ENCODE results near the gene GALK1.

Gene GALK1

GRCh38 chr17:75722542-75723095 lies 42.4 kb downstream of the GALK1 start:
- DNase-seq, result no peak

GRCh38 chr17:75722076-75722475 lies 42.9 kb downstream of the GALK1 start:
- no peak for DNase-seq

- DNase-seq, result no peak
Measured at GRCh38 chr17:75721463-75722011, 43.5 kb downstream of the GALK1 start.

- peak; percentile 92 for DNase-seq
Measured at GRCh38 chr17:75720656-75721462, 44.1 kb downstream of the GALK1 start, which contains the start of gene ITGB4. Gene ITGB4 (plus strand): TSS chr17:75721459. CDS start chr17:75724704, 3,245 bp downstream.

GRCh38 chr17:75719732-75720131 lies 45.3 kb downstream of the GALK1 start:
- no peak for DNase-seq

GRCh38 chr17:75712446-75712845 lies 52.5 kb downstream of the GALK1 start:
- DNase-seq, result no peak
